Smooth muscle cell (in vitro differentiated cells): ENCODE results near the gene ATG9A. TPM values are rescaled to one million over a fixed set of nuclear protein-coding genes. Genes with fewer than 3 reads are reported as not detected.

ENCODE experiments used
- DNase-seq: peaks from one replicate; lab custom pipeline; 2025; ENCODE audit not compliant: unreplicated experiment; lab: John Stamatoyannopoulos, UW
- H2AFZ ChIP-seq: fragments of 200-600 bp; sonication (generic); 2 replicates; pipeline ENCODE4 v1.6.0; 2016; ENCODE audit warnings: antibody characterized with exemption, low read depth, mild to moderate bottlenecking
- H3F3A ChIP-seq: fragments of 200-600 bp; sonication (generic); 2 replicates; pipeline ENCODE4 v1.6.0; 2017; ENCODE audit warnings: antibody characterized with exemption, low read depth
- H3K27ac ChIP-seq: fragments of 200-600 bp; sonication (generic); 2 replicates; pipeline ENCODE4 v1.5.1; 2016; ENCODE audit warnings: low read depth, mild to moderate bottlenecking
- H3K27me3 ChIP-seq: fragments of 200-600 bp; sonication (generic); 2 replicates; pipeline ENCODE4 v1.6.1; 2016; ENCODE audit warnings: low read depth, mild to moderate bottlenecking
- H3K36me3 ChIP-seq: fragments of 200-600 bp; sonication (generic); 2 replicates; pipeline ENCODE4 v1.5.1; 2016; ENCODE audit warnings: low read depth
- H3K4me1 ChIP-seq: fragments of 200-600 bp; sonication (generic); 2 replicates; pipeline ENCODE4 v1.5.1; 2016; ENCODE audit warnings: low read depth
- H3K4me2 ChIP-seq: fragments of 200-600 bp; sonication (generic); 2 replicates; pipeline ENCODE4 v1.6.0; 2016; ENCODE audit warnings: mild to moderate bottlenecking
- H3K4me3 ChIP-seq: fragments of 200-600 bp; sonication (generic); 2 replicates; pipeline ENCODE4 v1.5.1; 2016; ENCODE audit warnings: mild to moderate bottlenecking
- H3K79me2 ChIP-seq: fragments of 200-600 bp; sonication (generic); 2 replicates; pipeline ENCODE4 v1.6.0; 2016; ENCODE audit warnings: low read depth, mild to moderate bottlenecking
- H3K9ac ChIP-seq: fragments of 200-600 bp; sonication (generic); 2 replicates; pipeline ENCODE4 v1.6.0; 2016; ENCODE audit warnings: low read depth
- H3K9me3 ChIP-seq: fragments of 200-600 bp; sonication (generic); replicated peaks from 2 replicates; pipeline ENCODE4 v1.5.1; 2016; ENCODE audit warnings: low read depth
- H4K20me1 ChIP-seq: fragments of 200-600 bp; sonication (generic); 2 replicates; pipeline ENCODE4 v1.6.0; 2016; ENCODE audit warnings: low read depth
- WGBS: methylation state at CpG from one replicate; pipeline ENCODE4 v1.1.7; 2016; ENCODE audit warnings: low lambda C conversion rate; 5-methylcytosine and 5-hydroxymethylcytosine counted together
- polyA plus RNA-seq: library from polyadenylated mRNA; unstranded; fragments of >200 nt; fragmentation: Nextera tagmentation; extraction: Ambion mirVana; gene quantifications from 2 replicates; pipeline ENCODE4 v1.2.1, GENCODE V29; 2016
- total RNA-seq: library from RNA; depleted of rRNA; stranded (reverse); fragments of >200 nt; gene quantifications from 2 replicates; pipeline ENCODE4 v1.2.3, GENCODE V29; 2014
- TF ChIP-seq, protein P1 (sequence below): fragments of 200-600 bp; sonication (generic); IDR thresholded peaks from 2 replicates; pipeline ENCODE4 v1.5.1; 2017; ENCODE audit warnings: borderline replicate concordance, mild to moderate bottlenecking, antibody characterized with exemption; ENCODE audit not compliant: insufficient read depth, poor library complexity, severe bottlenecking

ATG9A gene
- total and polyA plus RNA-seq, 2 experiments from 2014 or later, result 58.1 to 61.6 TPM

DNA sequence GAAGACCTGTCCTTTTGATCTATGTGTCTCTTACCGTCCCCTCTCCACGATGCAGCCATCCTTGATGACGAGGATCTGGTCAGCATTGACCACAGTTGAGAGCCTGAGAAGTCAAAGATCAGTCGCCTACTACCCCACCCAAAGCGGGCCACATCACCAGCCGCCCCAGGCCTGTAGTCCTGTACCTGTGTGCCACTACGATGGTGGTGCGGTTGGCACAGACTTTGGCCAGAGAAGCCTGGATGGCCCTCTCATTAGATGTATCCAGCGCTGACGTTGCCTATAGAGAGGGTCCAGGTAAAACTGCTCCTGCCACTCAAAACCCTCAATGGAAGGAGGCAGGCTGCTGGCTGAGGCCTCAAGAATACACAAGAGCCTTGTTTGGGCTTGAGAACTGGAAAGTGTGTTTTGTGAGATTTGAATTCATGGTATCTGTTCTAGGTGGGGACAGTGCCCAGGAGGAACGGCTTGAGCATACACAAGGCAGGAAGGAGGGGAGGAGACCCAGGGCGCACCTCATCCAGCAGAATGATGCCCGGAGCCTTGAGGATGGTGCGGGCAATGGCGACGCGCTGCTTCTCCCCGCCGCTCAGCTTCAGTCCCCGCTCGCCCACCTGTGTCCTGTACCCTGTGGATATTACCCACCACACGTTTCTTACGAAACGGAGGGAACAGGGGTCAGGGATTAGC lies 19.1 kb downstream of the ATG9A start:
- no peak overlapping the region for H3K4me2 ChIP-seq
- no peaks in the 10 kb centered on the region for H4K20me1 ChIP-seq
- H3K36me3 ChIP-seq, result no peaks in the 10 kb centered on the region
- H3K4me1 ChIP-seq, result no peaks in the 10 kb centered on the region
- no peaks in the 10 kb centered on the region for H3K27me3 ChIP-seq
- no peaks in the 10 kb centered on the region for H3K79me2 ChIP-seq
- H3F3A ChIP-seq, result peaks cover 5% of the 10 kb centered on the region
- no peak overlapping the region for H2AFZ ChIP-seq
- no peak overlapping the region for H3K4me3 ChIP-seq
- no peak overlapping the region for H3K27ac ChIP-seq
- no peak overlapping the region for H3K9ac ChIP-seq
- H3K9me3 ChIP-seq, result no peaks in the 10 kb centered on the region
- TF ChIP-seq, protein P1, sequence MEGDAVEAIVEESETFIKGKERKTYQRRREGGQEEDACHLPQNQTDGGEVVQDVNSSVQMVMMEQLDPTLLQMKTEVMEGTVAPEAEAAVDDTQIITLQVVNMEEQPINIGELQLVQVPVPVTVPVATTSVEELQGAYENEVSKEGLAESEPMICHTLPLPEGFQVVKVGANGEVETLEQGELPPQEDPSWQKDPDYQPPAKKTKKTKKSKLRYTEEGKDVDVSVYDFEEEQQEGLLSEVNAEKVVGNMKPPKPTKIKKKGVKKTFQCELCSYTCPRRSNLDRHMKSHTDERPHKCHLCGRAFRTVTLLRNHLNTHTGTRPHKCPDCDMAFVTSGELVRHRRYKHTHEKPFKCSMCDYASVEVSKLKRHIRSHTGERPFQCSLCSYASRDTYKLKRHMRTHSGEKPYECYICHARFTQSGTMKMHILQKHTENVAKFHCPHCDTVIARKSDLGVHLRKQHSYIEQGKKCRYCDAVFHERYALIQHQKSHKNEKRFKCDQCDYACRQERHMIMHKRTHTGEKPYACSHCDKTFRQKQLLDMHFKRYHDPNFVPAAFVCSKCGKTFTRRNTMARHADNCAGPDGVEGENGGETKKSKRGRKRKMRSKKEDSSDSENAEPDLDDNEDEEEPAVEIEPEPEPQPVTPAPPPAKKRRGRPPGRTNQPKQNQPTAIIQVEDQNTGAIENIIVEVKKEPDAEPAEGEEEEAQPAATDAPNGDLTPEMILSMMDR, result no peak
- WGBS, result 97% methylated on average over 24 of the region's 24 CpGs
- no peak for DNase-seq

DNA sequence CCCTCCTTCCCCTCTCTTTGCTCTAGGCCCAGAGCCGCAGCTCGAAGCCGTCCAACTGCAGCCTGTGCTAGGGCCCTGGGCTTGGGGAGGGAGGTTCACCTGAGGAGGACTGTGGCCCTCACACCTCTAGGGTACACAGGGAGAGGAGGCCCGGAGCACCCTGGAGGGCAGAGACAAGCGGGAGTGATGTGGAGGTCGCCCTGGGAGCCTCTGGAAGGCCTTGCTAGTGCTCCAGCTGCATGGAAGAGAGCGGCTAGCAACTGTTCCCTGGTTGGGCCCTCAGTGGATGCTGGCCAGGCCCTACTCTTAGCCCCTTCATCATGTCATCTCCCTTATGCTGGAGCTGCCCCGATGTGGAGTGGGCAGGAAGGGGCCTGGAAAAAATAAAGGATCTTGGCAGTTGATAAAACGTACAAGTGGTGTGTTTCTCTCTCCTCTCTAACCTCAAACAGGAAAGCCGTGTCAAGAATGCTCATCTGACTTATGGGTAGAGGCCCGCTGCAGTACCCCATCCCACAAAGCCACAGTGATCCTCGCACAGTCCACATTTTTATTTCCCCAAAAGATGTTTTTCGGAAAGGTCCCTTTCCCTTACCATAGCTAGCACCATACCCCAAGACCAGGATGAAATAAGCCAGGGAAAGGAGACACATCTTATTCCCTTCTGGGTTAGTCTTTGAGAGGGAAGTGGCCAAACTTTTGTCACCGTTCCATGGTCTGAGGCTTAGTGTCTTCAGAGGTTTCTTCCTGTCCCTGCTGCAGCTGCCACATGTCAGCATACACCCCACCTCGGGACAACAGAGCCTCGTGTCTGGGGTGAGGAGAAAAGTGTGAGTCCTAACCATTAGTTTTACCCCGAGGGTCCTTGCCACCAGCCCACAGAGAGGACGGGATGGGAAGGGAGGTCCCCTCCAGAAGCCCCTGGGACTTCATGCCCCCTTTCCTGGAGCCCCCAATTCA lies 19.9 kb downstream of the ATG9A start:
- TF ChIP-seq, protein P1, result no peak

DNA sequence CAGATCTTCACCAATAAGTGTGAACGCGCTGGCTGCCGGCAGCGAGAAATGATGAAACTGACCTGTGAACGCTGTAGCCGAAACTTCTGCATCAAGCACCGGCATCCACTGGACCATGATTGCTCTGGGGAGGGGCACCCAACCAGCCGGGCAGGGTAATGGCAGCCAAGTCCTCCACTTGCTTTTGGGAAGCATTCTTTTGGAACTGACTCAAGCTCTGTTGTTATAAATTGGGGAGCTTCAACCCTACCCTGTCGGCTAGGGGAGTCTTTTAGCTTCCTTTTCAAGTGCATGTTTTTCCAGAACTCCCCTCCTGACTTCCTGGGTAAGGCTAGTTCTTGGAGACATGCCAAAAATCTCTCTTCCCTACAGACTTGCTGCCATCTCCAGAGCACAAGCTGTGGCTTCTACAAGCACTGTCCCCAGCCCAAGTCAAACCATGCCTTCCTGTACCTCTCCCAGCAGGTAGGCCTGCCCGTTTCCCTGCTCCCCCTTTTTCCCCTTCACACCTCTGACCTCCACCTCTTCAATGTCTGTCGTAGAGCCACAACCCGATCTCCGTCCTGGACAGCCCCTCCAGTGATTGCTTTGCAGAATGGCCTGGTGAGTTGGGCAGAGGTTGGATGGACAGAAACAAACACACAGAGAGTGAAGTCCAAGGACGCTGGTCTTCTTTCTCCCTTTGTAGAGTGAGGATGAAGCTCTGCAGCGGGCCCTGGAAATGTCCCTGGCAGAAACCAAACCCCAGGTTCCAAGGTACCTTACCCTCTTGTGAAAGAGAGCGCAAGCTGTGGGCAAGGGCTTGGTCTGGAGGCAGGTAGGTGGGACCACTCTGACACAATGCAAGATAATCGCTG lies 21.3 kb downstream of the ATG9A start:
- WGBS, result 89% methylated on average over 17 of the region's 17 CpGs
- H3K4me1 ChIP-seq, result no peaks in the 10 kb centered on the region
- no peaks in the 10 kb centered on the region for H3K79me2 ChIP-seq
- H2AFZ ChIP-seq, result no peak overlapping the region
- peak overlapping the region; percentile 87 for H3K27ac ChIP-seq
- TF ChIP-seq, protein P1, result no peak
- DNase-seq, result no peak
- H3K4me3 ChIP-seq, result peak overlapping the region; percentile 96
- H3K27me3 ChIP-seq, result no peaks in the 10 kb centered on the region
- H3K9me3 ChIP-seq, result no peaks in the 10 kb centered on the region
- peaks cover 5% of the 10 kb centered on the region for H3F3A ChIP-seq
- H3K36me3 ChIP-seq, result no peaks in the 10 kb centered on the region
- H3K9ac ChIP-seq, result no peak overlapping the region
- no peaks in the 10 kb centered on the region for H4K20me1 ChIP-seq
- H3K4me2 ChIP-seq, result peak overlapping the region; percentile 81

More for the DNA sequence above, 19.9 kb downstream of the ATG9A start:
- 96% methylated on average over 18 of the region's 18 CpGs for WGBS
- no peak for DNase-seq
- Histone ChIP-seq H3F3A (peaks cover 5% of the 10 kb centered on the region), H2AFZ (no peak overlapping the region), H3K9ac (no peak overlapping the region), H3K4me1 (no peaks in the 10 kb centered on the region), H3K27ac (no peak overlapping the region), H3K27me3 (no peaks in the 10 kb centered on the region), H3K4me3 (no peak overlapping the region), H4K20me1 (no peaks in the 10 kb centered on the region), H3K36me3 (no peaks in the 10 kb centered on the region), H3K9me3 (no peaks in the 10 kb centered on the region), H3K79me2 (no peaks in the 10 kb centered on the region), H3K4me2 (no peak overlapping the region)
